Caco-2 (cell line): Measurements from ENCODE around the gene RBFA. TPM values are rescaled to one million over a fixed set of nuclear protein-coding genes. Genes with fewer than 3 reads are reported as not detected.

Experiments
- BruUV-seq: library from RNA; stranded (reverse); fragments of 400-500 nt; replicated peaks from 2 replicates; lab custom pipeline; 2021; lab: Mats Ljungman, UMichigan
- CTCF ChIA-PET: fragments of 300-600 bp; sonication (Branson Sonifier 250); formaldehyde crosslinking; loops from one replicate; lab custom pipeline; 2022; ENCODE audit warnings: antibody characterized with exemption; lab: Charles Lee
- POLR2A ChIA-PET: fragments of 300-600 bp; sonication (Branson Sonifier 250); formaldehyde crosslinking; loops from one replicate; lab custom pipeline; 2022; ENCODE audit warnings: antibody characterized with exemption; lab: Charles Lee
- DNase-seq, 2 experiments: peaks; one replicate each; pipeline versions ENCODE4 v3.0.0 to v3.0.0-alpha.2; 2020 to 2022
- H3K27me3 ChIP-seq: replicated peaks from 2 replicates; pipeline ENCODE4 v1.6.0; 2011; ENCODE audit warnings: low read length; ENCODE audit not compliant: control insufficient read depth, insufficient read depth
- H3K36me3 ChIP-seq: 2 replicates; pipeline ENCODE4 v1.5.1; 2011; ENCODE audit warnings: low read length; ENCODE audit not compliant: control insufficient read depth, insufficient read depth
- H3K4me1 ChIP-seq: fragments of 250-450 bp; sonication (Bioruptor Pico); 2 replicates; pipeline ENCODE4 v1.5.1; 2020; ENCODE audit warnings: mild to moderate bottlenecking
- H3K4me3 ChIP-seq: 2 replicates; pipeline ENCODE4 v1.5.1; 2011; ENCODE audit warnings: low read depth, mild to moderate bottlenecking, control low read depth, low read length
- H3K9me3 ChIP-seq: fragments of 250-450 bp; sonication (Bioruptor Pico); 2 replicates; pipeline ENCODE4 v1.5.1; 2020; ENCODE audit warnings: mild to moderate bottlenecking, moderate library complexity
- H3K27ac Mint-ChIP-seq: one replicate; pipeline ENCODE4 v1.8.0; 2022; ENCODE audit warnings: mixed read lengths; ENCODE audit not compliant: unreplicated experiment
- H3K27me3 Mint-ChIP-seq: one replicate; pipeline ENCODE4 v1.8.0; 2022; ENCODE audit warnings: mixed read lengths; ENCODE audit not compliant: insufficient read depth, unreplicated experiment
- H3K36me3 Mint-ChIP-seq: one replicate; pipeline ENCODE4 v1.8.0; 2022; ENCODE audit warnings: mild to moderate bottlenecking, mixed read lengths; ENCODE audit not compliant: insufficient read depth, unreplicated experiment
- H3K4me1 Mint-ChIP-seq: one replicate; pipeline ENCODE4 v1.8.0; 2022; ENCODE audit warnings: low read depth, mixed read lengths; ENCODE audit not compliant: unreplicated experiment
- H3K4me3 Mint-ChIP-seq: one replicate; pipeline ENCODE4 v1.8.0; 2022; ENCODE audit warnings: mild to moderate bottlenecking, moderate library complexity, mixed read lengths; ENCODE audit not compliant: unreplicated experiment
- H3K9me3 Mint-ChIP-seq: one replicate; pipeline ENCODE4 v1.8.0; 2022; ENCODE audit warnings: mixed read lengths; ENCODE audit not compliant: unreplicated experiment
- CTCF ChIP-seq, 2 experiments: fragments of 200-600 bp in 1 of 2; IDR thresholded peaks; 1 replicate in 1 of 2; 2 replicates in 1 of 2; pipeline versions ENCODE4 v1.5.1 to v1.8.0; 2011 to 2022; ENCODE audit warnings: antibody characterized with exemption in 1 of 2, control low read depth in 1 of 2, inconsistent platforms in 1 of 2, low read depth in 1 of 2, low read length in 1 of 2, mild to moderate bottlenecking in 1 of 2, moderate library complexity in 1 of 2; ENCODE audit not compliant: insufficient read depth in 1 of 2, severe bottlenecking in 1 of 2, unreplicated experiment in 1 of 2
- intact Hi-C: fragments of 100-400 bp; cut with micrococcal nuclease; formaldehyde crosslinking; loops from one replicate; pipeline ENCODE4 v1.10.0; 2022; ENCODE audit not compliant: unreplicated experiment
- total RNA-seq: library from RNA; stranded (reverse); gene quantifications from 2 replicates; pipeline ENCODE4 v1.2.3, GENCODE V29; 2022

The RBFA gene
- total RNA-seq, 1 experiment from 2014 or later, result 19.2 TPM

GRCh38 chr18:80037300-80037699, 3.1 kb downstream of the RBFA start:
- Histone ChIP-seq H3K36me3 (no peaks in the 10 kb centered on the region), H3K9me3 (no peaks in the 10 kb centered on the region), H3K4me1 (no peaks in the 10 kb centered on the region), H3K27me3 (no peaks in the 10 kb centered on the region), H3K4me3 (no peak overlapping the region)
- no peak overlapping the region for H3K4me3 Mint-ChIP-seq
- peaks cover 7% of the 10 kb centered on the region for H3K36me3 Mint-ChIP-seq
- intact Hi-C loops, result loop anchor here (10.0 kb wide), 1 partner anchor 108 kb away; no protein-coding TSS in a partner anchor
- TF ChIP-seq CTCF (IDR thresholded peaks at IDR 0.05; ENCODE audit: insufficient read depth in 1 of 2, low read depth in 1 of 2, low read length in 1 of 2, severe bottlenecking in 1 of 2, unreplicated experiment in 1 of 2), result no peak
- no peaks in the 10 kb centered on the region for H3K9me3 Mint-ChIP-seq
- no TSS peak for BruUV-seq
- no peak for DNase-seq
- no peak overlapping the region for H3K27ac Mint-ChIP-seq
- POLR2A ChIA-PET, result no interaction called here
- H3K4me1 Mint-ChIP-seq, result peaks cover 12% of the 10 kb centered on the region
- CTCF ChIA-PET, result no interaction called here
- no peaks in the 10 kb centered on the region for H3K27me3 Mint-ChIP-seq

- Histone ChIP-seq H3K9me3 (no peaks in the 10 kb centered on the region), H3K27me3 (no peaks in the 10 kb centered on the region), H3K4me3 (no peak overlapping the region), H3K36me3 (no peaks in the 10 kb centered on the region), H3K4me1 (no peaks in the 10 kb centered on the region)
- no peaks in the 10 kb centered on the region for H3K27me3 Mint-ChIP-seq
- CTCF ChIA-PET, result no interaction called here
- H3K27ac Mint-ChIP-seq, result no peak overlapping the region
- TF ChIP-seq CTCF (IDR thresholded peaks at IDR 0.05; ENCODE audit: insufficient read depth in 1 of 2, low read depth in 1 of 2, low read length in 1 of 2, severe bottlenecking in 1 of 2, unreplicated experiment in 1 of 2), result no peak
- peaks cover 7% of the 10 kb centered on the region for H3K4me1 Mint-ChIP-seq
- DNase-seq, result no peak
- H3K4me3 Mint-ChIP-seq, result no peak overlapping the region
- H3K36me3 Mint-ChIP-seq, result peaks cover 7% of the 10 kb centered on the region
- H3K9me3 Mint-ChIP-seq, result no peaks in the 10 kb centered on the region
- POLR2A ChIA-PET, result no interaction called here
- BruUV-seq, result no TSS peak
- intact Hi-C loops, result loop anchor here (10.0 kb wide), 1 partner anchor 107 kb away; no protein-coding TSS in a partner anchor
Observed at GRCh38 chr18:80037869-80038630, 3.8 kb downstream of the RBFA start.

- H3K4me3 Mint-ChIP-seq, result no peak overlapping the region
- H3K36me3 ChIP-seq, result no peaks in the 10 kb centered on the region; the same call in 1 of the 2 replicates
- no peaks in the 10 kb centered on the region for H3K27me3 ChIP-seq
- no peaks in the 10 kb centered on the region for H3K9me3 Mint-ChIP-seq
- BruUV-seq, result no TSS peak
- H3K27me3 Mint-ChIP-seq, result no peaks in the 10 kb centered on the region
- no peaks in the 10 kb centered on the region for H3K9me3 ChIP-seq
- ChIA-PET POLR2A (interaction anchor here (0.6 kb wide), 1 partner anchor 51 kb away, joined by 5 read pairs; no protein-coding TSS in a partner anchor), CTCF (no interaction called here)
- no peak overlapping the region for H3K27ac Mint-ChIP-seq
- intact Hi-C loops, result no loop called here
- DNase-seq, result no peak
- H3K4me3 ChIP-seq, result no peak overlapping the region
- H3K4me1 Mint-ChIP-seq, result peaks cover 3% of the 10 kb centered on the region
- TF ChIP-seq CTCF (IDR thresholded peaks at IDR 0.05; ENCODE audit: insufficient read depth in 1 of 2, low read depth in 1 of 2, low read length in 1 of 2, severe bottlenecking in 1 of 2, unreplicated experiment in 1 of 2), result no peak
- peaks cover 7% of the 10 kb centered on the region for H3K36me3 Mint-ChIP-seq
- no peaks in the 10 kb centered on the region for H3K4me1 ChIP-seq
Observed at GRCh38 chr18:80040515-80040914, 6.3 kb downstream of the RBFA start.
